Measurements from ENCODE around the gene ELF5.

The ELF5 gene

GRCh38 chr11:34492806-34493414 is 20.7 kb downstream of the ELF5 start:
- peak; percentile 66 for TF ChIP-seq CTCF (IDR thresholded peaks at IDR 0.05; ENCODE audit: low read depth, low read length)
- H3K4me3 ChIP-seq (ENCODE audit: low read depth, low read length) = no peak overlapping the region
- peak; percentile 69 for DNase-seq (ENCODE audit: low read depth, low spot score)
- in situ Hi-C loops (cut with HindIII; ENCODE audit: low sequenced_read_pairs) = no loop called here

DNA sequence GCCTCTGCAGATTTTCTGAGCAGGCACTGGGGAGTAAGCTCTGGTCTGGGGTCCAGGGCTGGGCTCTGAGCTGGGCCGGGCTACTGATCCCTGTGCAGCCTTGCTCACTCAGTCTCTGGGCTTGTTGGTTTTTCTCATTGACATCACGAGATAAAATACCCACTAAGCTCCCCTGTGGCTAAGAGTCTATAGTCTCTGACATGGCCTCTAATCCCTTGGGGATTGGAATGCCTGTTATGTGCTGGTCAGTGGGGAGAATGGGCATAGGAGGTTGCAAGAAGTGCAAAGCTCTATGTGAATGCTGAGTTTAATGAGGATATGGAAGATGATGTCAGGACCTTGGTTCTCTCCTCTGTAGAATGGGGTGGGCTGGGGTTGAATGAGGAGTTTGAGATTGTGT is 23.3 kb downstream of the ELF5 start:
- H3K4me3 ChIP-seq (ENCODE audit: low read depth, low read length) = no peak overlapping the region
- DNase-seq (ENCODE audit: low read depth, low spot score) = no peak
- TF ChIP-seq CTCF (IDR thresholded peaks at IDR 0.05; ENCODE audit: low read depth, low read length) = no peak
- in situ Hi-C loops (cut with HindIII; ENCODE audit: low sequenced_read_pairs) = no loop called here

- in situ Hi-C loops (cut with HindIII; ENCODE audit: low sequenced_read_pairs) = no loop called here
- TF ChIP-seq CTCF (IDR thresholded peaks at IDR 0.05; ENCODE audit: low read depth, low read length) = no peak
- no peak overlapping the region for H3K4me3 ChIP-seq (ENCODE audit: low read depth, low read length)
- no peak for DNase-seq (ENCODE audit: low read depth, low spot score)
Observed at GRCh38 chr11:34488855-34489557, 24.6 kb downstream of the ELF5 start.

DNA sequence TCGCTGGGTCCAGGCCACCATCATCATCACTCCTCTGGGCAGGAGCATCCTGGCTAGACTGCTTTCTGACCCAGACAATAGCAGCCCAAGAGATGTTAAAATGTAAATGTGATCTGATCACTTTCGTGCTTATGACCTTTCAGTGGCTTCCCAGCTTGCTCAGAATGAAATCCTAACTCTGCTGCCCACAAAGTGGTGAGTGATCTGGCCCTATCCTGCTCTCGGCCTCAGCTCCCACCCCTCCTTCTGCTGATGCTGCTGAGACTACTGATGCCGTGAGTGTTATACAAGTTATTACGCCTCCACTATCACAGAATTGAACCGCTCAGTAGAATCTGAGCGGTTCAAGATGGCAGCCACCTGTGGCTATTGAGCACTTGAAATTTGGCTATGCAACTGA is 26.2 kb downstream of the ELF5 start:
- DNase-seq (ENCODE audit: low read depth, low spot score) = no peak
- in situ Hi-C loops (cut with HindIII; ENCODE audit: low sequenced_read_pairs) = no loop called here

GRCh38 chr11:34483106-34483874 is 30.3 kb downstream of the ELF5 start:
- no peak for DNase-seq (ENCODE audit: low read depth, low spot score)
- no peak overlapping the region for H3K4me3 ChIP-seq (ENCODE audit: low read depth, low read length)
- TF ChIP-seq CTCF (IDR thresholded peaks at IDR 0.05; ENCODE audit: low read depth, low read length) = no peak
- in situ Hi-C loops (cut with HindIII; ENCODE audit: low sequenced_read_pairs) = no loop called here

More for the DNA sequence above, 26.2 kb downstream of the ELF5 start:
- TF ChIP-seq CTCF (IDR thresholded peaks at IDR 0.05; ENCODE audit: low read depth, low read length) = no peak
- H3K4me3 ChIP-seq (ENCODE audit: low read depth, low read length) = no peak overlapping the region

DNA sequence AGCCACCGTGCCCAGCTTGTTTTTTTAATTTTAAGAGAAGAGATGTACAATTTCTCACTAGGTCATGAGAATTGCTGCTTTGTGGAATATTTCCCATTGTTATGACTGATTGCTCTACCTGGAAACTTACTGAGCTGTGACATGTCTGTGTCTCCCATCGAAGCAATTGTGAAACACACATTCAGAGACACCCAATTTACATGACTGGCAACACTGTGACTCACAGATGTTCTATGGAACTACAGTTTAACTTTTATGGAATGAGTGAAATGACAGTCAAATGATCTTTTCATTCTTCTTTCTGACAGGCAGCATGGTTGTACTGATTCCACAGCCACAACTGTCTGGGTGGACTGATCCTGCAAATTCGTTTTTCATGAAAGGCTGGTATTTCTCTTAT is 32.3 kb downstream of the ELF5 start:
- in situ Hi-C loops (cut with HindIII; ENCODE audit: low sequenced_read_pairs) = no loop called here
- no peak for TF ChIP-seq CTCF (IDR thresholded peaks at IDR 0.05; ENCODE audit: low read depth, low read length)
- H3K4me3 ChIP-seq (ENCODE audit: low read depth, low read length) = no peak overlapping the region
- DNase-seq (ENCODE audit: low read depth, low spot score) = no peak
